Neutrophil (primary cell): Measurements from ENCODE around the gene MUC5B.
"Not testable (repeated sequence)": the region's sequence is repeated elsewhere in the genome, so short reads cannot be mapped to it uniquely, and the experiment has no call there.

ENCODE experiments used
- H3K27ac ChIP-seq: fragments of 200-600 bp; sonication (generic); 2 replicates; pipeline ENCODE4 v1.5.1; 2016; ENCODE audit warnings: mild to moderate bottlenecking, moderate library complexity
- H3K27me3 ChIP-seq: fragments of 200-600 bp; sonication (generic); 2 replicates; pipeline ENCODE4 v1.6.0; 2016; ENCODE audit warnings: mild to moderate bottlenecking
- H3K36me3 ChIP-seq: fragments of 200-600 bp; sonication (generic); 2 replicates; pipeline ENCODE4 v1.5.1; 2017
- H3K4me1 ChIP-seq, 2 experiments: fragments of 200-600 bp in 1 of 2; sonication (generic) in 1 of 2; 1 replicate in 1 of 2; 2 replicates in 1 of 2; pipeline versions ENCODE4 v1.5.1 to v1.6.1; 2013 to 2016; ENCODE audit warnings: low read depth in 1 of 2, low read length in 1 of 2, mild to moderate bottlenecking in 1 of 2, moderate library complexity in 1 of 2; ENCODE audit not compliant: control insufficient read depth in 1 of 2, insufficient read depth in 1 of 2
- H3K4me3 ChIP-seq, 2 experiments: fragments of 200-600 bp in 1 of 2; sonication (generic) in 1 of 2; 1 replicate in 1 of 2; 2 replicates in 1 of 2; pipeline ENCODE4 v1.5.1; 2013 to 2016; ENCODE audit warnings: low read depth in 1 of 2, low read length in 1 of 2, mild to moderate bottlenecking in 1 of 2, moderate library complexity in 1 of 2
- H3K9me3 ChIP-seq: fragments of 200-600 bp; sonication (generic); 2 replicates; pipeline ENCODE4 v1.5.1; 2016
- CTCF ChIP-seq: fragments of 200-600 bp; sonication (generic); IDR thresholded peaks from 2 replicates; pipeline ENCODE4 v1.5.1; 2016; ENCODE audit warnings: antibody characterized with exemption

The MUC5B gene

GRCh38 chr11:1179641-1180040 lies 43.2 kb upstream of the MUC5B start:
- no peak for TF ChIP-seq CTCF
- Histone ChIP-seq H3K27ac (no peak overlapping the region), H3K4me3 (no peak overlapping the region), H3K27me3 (no peaks in the 10 kb centered on the region), H3K4me1 (no peaks in the 10 kb centered on the region), H3K36me3 (no peaks in the 10 kb centered on the region), H3K9me3 (no peaks in the 10 kb centered on the region)

- TF ChIP-seq CTCF, result no peak
- no peaks in the 10 kb centered on the region for H3K9me3 ChIP-seq
- H3K4me1 ChIP-seq, result no peaks in the 10 kb centered on the region
- no peak overlapping the region for H3K4me3 ChIP-seq
- H3K27me3 ChIP-seq, result no peaks in the 10 kb centered on the region
- no peak overlapping the region for H3K27ac ChIP-seq
- H3K36me3 ChIP-seq, result no peaks in the 10 kb centered on the region
Observed at GRCh38 chr11:1180171-1180570, 42.7 kb upstream of the MUC5B start.

- H3K27me3 ChIP-seq, result no peaks in the 10 kb centered on the region
- no peak for TF ChIP-seq CTCF
- H3K9me3 ChIP-seq, result no peaks in the 10 kb centered on the region
- no peaks in the 10 kb centered on the region for H3K36me3 ChIP-seq
- H3K4me1 ChIP-seq, result no peaks in the 10 kb centered on the region
- no peak overlapping the region for H3K4me3 ChIP-seq
- H3K27ac ChIP-seq, result no peak overlapping the region
Observed at GRCh38 chr11:1180947-1181391, 41.9 kb upstream of the MUC5B start.

GRCh38 chr11:1181420-1181819 lies 41.4 kb upstream of the MUC5B start:
- no peaks in the 10 kb centered on the region for H3K36me3 ChIP-seq
- H3K27me3 ChIP-seq, result no peaks in the 10 kb centered on the region
- no peaks in the 10 kb centered on the region for H3K4me1 ChIP-seq
- no peaks in the 10 kb centered on the region for H3K9me3 ChIP-seq
- TF ChIP-seq CTCF, result no peak
- no peak overlapping the region for H3K4me3 ChIP-seq
- H3K27ac ChIP-seq, result no peak overlapping the region

GRCh38 chr11:1181853-1182535 lies 40.9 kb upstream of the MUC5B start:
- Histone ChIP-seq H3K9me3 (no peaks in the 10 kb centered on the region), H3K4me3 (no peak overlapping the region), H3K4me1 (no peaks in the 10 kb centered on the region), H3K27me3 (no peaks in the 10 kb centered on the region), H3K36me3 (no peaks in the 10 kb centered on the region), H3K27ac (no peak overlapping the region)
- TF ChIP-seq CTCF, result no peak

GRCh38 chr11:1184139-1184538 lies 38.7 kb upstream of the MUC5B start:
- H3K36me3 ChIP-seq, H3K27me3 ChIP-seq, H3K9me3 ChIP-seq, H3K4me3 ChIP-seq, H3K27ac ChIP-seq, H3K4me1 ChIP-seq: not testable (repeated sequence)

GRCh38 chr11:1188451-1189130 lies 34.3 kb upstream of the MUC5B start:
- H3K27ac ChIP-seq, H3K4me3 ChIP-seq, H3K36me3 ChIP-seq, H3K4me1 ChIP-seq, H3K9me3 ChIP-seq, H3K27me3 ChIP-seq: not testable (repeated sequence)

- H3K9me3 ChIP-seq, H3K27me3 ChIP-seq, H3K4me3 ChIP-seq, H3K27ac ChIP-seq, H3K36me3 ChIP-seq, H3K4me1 ChIP-seq: not testable (repeated sequence)
Observed at GRCh38 chr11:1189816-1190215, 33.0 kb upstream of the MUC5B start.
